RWPE2 (cell line): Measurements from ENCODE around the gene GGCT.

ENCODE experiments used
- ATAC-seq: fragments of 200-7000 bp; cut with Tn5 transposase; 3 replicates; pipeline ENCODE4 v1.9.1; 2021; ENCODE audit warnings: low read depth
- DNase-seq: peaks from one replicate; pipeline ENCODE4 v3.0.0-alpha.2; 2020; ENCODE audit warnings: low spot score
- H3K27ac ChIP-seq: fragments of 450-650 bp; 2 replicates; pipeline ENCODE4 v1.5.1; 2017; ENCODE audit warnings: mild to moderate bottlenecking; ENCODE audit not compliant: poor library complexity, severe bottlenecking
- H3K27me3 ChIP-seq: fragments of 250-450 bp; sonication (Bioruptor Pico); 2 replicates; pipeline ENCODE4 v1.5.1; 2021; ENCODE audit warnings: mild to moderate bottlenecking, moderate library complexity; ENCODE audit not compliant: insufficient read depth, poor library complexity, severe bottlenecking
- H3K36me3 ChIP-seq: fragments of 250-450 bp; sonication (Bioruptor Pico); 2 replicates; pipeline ENCODE4 v1.5.1; 2020; ENCODE audit warnings: low read depth, mild to moderate bottlenecking, moderate library complexity
- H3K4me1 ChIP-seq: fragments of 250-450 bp; sonication (Bioruptor Pico); 2 replicates; pipeline ENCODE4 v1.5.1; 2021; ENCODE audit warnings: mild to moderate bottlenecking, moderate library complexity; ENCODE audit not compliant: insufficient read depth, poor library complexity, severe bottlenecking
- H3K4me3 ChIP-seq: fragments of 250-450 bp; sonication (Bioruptor Pico); 2 replicates; pipeline ENCODE4 v1.5.1; 2021; ENCODE audit warnings: mild to moderate bottlenecking, moderate library complexity; ENCODE audit not compliant: severe bottlenecking
- H3K9me3 ChIP-seq: fragments of 250-450 bp; sonication (Bioruptor Pico); 2 replicates; pipeline ENCODE4 v1.5.1; 2021; ENCODE audit warnings: mild to moderate bottlenecking, moderate library complexity; ENCODE audit not compliant: severe bottlenecking
- CTCF ChIP-seq: fragments of 450-650 bp; IDR thresholded peaks from one replicate; pipeline ENCODE4 v1.5.1; 2017; ENCODE audit warnings: mild to moderate bottlenecking, moderate library complexity; ENCODE audit not compliant: poor library complexity, severe bottlenecking

The GGCT gene

GRCh38 chr7:30465046-30465810, 39.4 kb downstream of the GGCT start:
- no peaks in the 10 kb centered on the region for H3K4me1 ChIP-seq
- no peaks in the 10 kb centered on the region for H3K36me3 ChIP-seq
- H3K9me3 ChIP-seq: no peaks in the 10 kb centered on the region
- no peak overlapping the region for H3K27ac ChIP-seq
- no peak overlapping the region for H3K4me3 ChIP-seq
- no peak for ATAC-seq
- DNase-seq: no peak
- no peak for TF ChIP-seq CTCF
- H3K27me3 ChIP-seq: no peaks in the 10 kb centered on the region

GRCh38 chr7:30464231-30464671, 40.4 kb downstream of the GGCT start:
- no peaks in the 10 kb centered on the region for H3K9me3 ChIP-seq
- ATAC-seq (no peak), DNase-seq (no peak)
- peaks cover 8% of the 10 kb centered on the region for H3K4me1 ChIP-seq
- H3K36me3 ChIP-seq: no peaks in the 10 kb centered on the region
- TF ChIP-seq CTCF: no peak
- no peak overlapping the region for H3K27ac ChIP-seq
- no peak overlapping the region for H3K4me3 ChIP-seq
- H3K27me3 ChIP-seq: no peaks in the 10 kb centered on the region

GRCh38 chr7:30463405-30464145, 41.1 kb downstream of the GGCT start:
- DNase-seq: no peak
- Histone ChIP-seq H3K36me3 (no peaks in the 10 kb centered on the region), H3K9me3 (no peaks in the 10 kb centered on the region), H3K27ac (no peak overlapping the region), H3K4me1 (peaks cover 13% of the 10 kb centered on the region), H3K27me3 (no peaks in the 10 kb centered on the region), H3K4me3 (no peak overlapping the region)
- no peak for ATAC-seq
- TF ChIP-seq CTCF: no peak

GRCh38 chr7:30462179-30462578, 42.5 kb downstream of the GGCT start:
- Histone ChIP-seq H3K9me3 (no peaks in the 10 kb centered on the region), H3K4me3 (no peak overlapping the region), H3K27ac (no peak overlapping the region), H3K4me1 (peaks cover 13% of the 10 kb centered on the region), H3K36me3 (no peaks in the 10 kb centered on the region), H3K27me3 (no peaks in the 10 kb centered on the region)
- ATAC-seq (no peak), DNase-seq (no peak)
- no peak for TF ChIP-seq CTCF

GRCh38 chr7:30460246-30460633, 44.4 kb downstream of the GGCT start:
- Histone ChIP-seq H3K9me3 (no peaks in the 10 kb centered on the region), H3K36me3 (no peaks in the 10 kb centered on the region), H3K4me1 (peaks cover 13% of the 10 kb centered on the region), H3K4me3 (no peak overlapping the region), H3K27me3 (no peaks in the 10 kb centered on the region), H3K27ac (peak overlapping the region; percentile 51)
- ATAC-seq (no peak), DNase-seq (no peak)
- no peak for TF ChIP-seq CTCF
